Measurements from ENCODE around the gene PNPT1.

GRCh38 chr2:55719852-55720251 is 26.2 kb upstream of the PNPT1 start:
- TF ChIP-seq, protein P1, sequence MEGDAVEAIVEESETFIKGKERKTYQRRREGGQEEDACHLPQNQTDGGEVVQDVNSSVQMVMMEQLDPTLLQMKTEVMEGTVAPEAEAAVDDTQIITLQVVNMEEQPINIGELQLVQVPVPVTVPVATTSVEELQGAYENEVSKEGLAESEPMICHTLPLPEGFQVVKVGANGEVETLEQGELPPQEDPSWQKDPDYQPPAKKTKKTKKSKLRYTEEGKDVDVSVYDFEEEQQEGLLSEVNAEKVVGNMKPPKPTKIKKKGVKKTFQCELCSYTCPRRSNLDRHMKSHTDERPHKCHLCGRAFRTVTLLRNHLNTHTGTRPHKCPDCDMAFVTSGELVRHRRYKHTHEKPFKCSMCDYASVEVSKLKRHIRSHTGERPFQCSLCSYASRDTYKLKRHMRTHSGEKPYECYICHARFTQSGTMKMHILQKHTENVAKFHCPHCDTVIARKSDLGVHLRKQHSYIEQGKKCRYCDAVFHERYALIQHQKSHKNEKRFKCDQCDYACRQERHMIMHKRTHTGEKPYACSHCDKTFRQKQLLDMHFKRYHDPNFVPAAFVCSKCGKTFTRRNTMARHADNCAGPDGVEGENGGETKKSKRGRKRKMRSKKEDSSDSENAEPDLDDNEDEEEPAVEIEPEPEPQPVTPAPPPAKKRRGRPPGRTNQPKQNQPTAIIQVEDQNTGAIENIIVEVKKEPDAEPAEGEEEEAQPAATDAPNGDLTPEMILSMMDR (IDR thresholded peaks at IDR 0.05; ENCODE audit: low read depth, low read length): no peak
- TF ChIP-seq EZH2phosphoT487 (IDR thresholded peaks at IDR 0.05; ENCODE audit: low read depth): no peak

Measured in OCI-LY3 (cell line).